Dendritic cell treated with granulocyte-macrophage colony-stimulating factor and Interleukin-4, amounts not matched to agents 40 ng/mL and 50 ng/mL, for 4 days (primary cell): Measurements from ENCODE around the gene SAMD13.
A peak's percentile ranks its signal among the peaks of the same experiment; 100 is the strongest.
"Not testable (repeated sequence)": the region's sequence is repeated elsewhere in the genome, so short reads cannot be mapped to it uniquely, and the experiment has no call there.

Experiments
- H3K27ac Mint-ChIP-seq: one replicate; pipeline ENCODE4 v1.8.0; 2022; ENCODE audit warnings: mild to moderate bottlenecking, mixed read lengths
- H3K27me3 Mint-ChIP-seq: one replicate; pipeline ENCODE4 v1.8.0; 2022; ENCODE audit warnings: mild to moderate bottlenecking, mixed read lengths
- H3K36me3 Mint-ChIP-seq: one replicate; pipeline ENCODE4 v1.8.0; 2022; ENCODE audit warnings: low read depth, mixed read lengths
- H3K4me1 Mint-ChIP-seq: one replicate; pipeline ENCODE4 v1.8.0; 2022; ENCODE audit warnings: low read depth, mixed read lengths
- H3K4me3 Mint-ChIP-seq: one replicate; pipeline ENCODE4 v1.8.0; 2022; ENCODE audit warnings: mild to moderate bottlenecking, moderate library complexity, mixed read lengths
- H3K9me3 Mint-ChIP-seq: one replicate; pipeline ENCODE4 v1.8.0; 2022; ENCODE audit warnings: mixed read lengths
- intact Hi-C: fragments of 100-400 bp; cut with micrococcal nuclease; formaldehyde crosslinking; loops from one replicate; pipeline ENCODE4 v1.15.0; 2022

SAMD13 gene

GRCh38 chr1:84269306-84269705 lies 32.2 kb upstream of the SAMD13 start:
- Mint-ChIP-seq H3K27ac (no peak overlapping the region), H3K4me3 (no peak overlapping the region), H3K9me3 (no peaks in the 10 kb centered on the region), H3K36me3 (no peaks in the 10 kb centered on the region), H3K4me1 (peaks cover 13% of the 10 kb centered on the region), H3K27me3 (no peaks in the 10 kb centered on the region)
- intact Hi-C loops: no loop called here

- Mint-ChIP-seq H3K4me1 (peaks cover 13% of the 10 kb centered on the region), H3K36me3 (no peaks in the 10 kb centered on the region), H3K27me3 (no peaks in the 10 kb centered on the region), H3K9me3 (no peaks in the 10 kb centered on the region), H3K27ac (peak overlapping the region; percentile 52), H3K4me3 (no peak overlapping the region)
- intact Hi-C loops: loop anchor here (10.0 kb wide), 1 partner anchor 123 kb away; the partner anchor contains the start of gene DNASE2B
Measured at GRCh38 chr1:84271441-84272151, 29.9 kb upstream of the SAMD13 start.

GRCh38 chr1:84272401-84272800 lies 29.1 kb upstream of the SAMD13 start:
- Mint-ChIP-seq H3K9me3 (no peaks in the 10 kb centered on the region), H3K36me3 (no peaks in the 10 kb centered on the region), H3K4me1 (peaks cover 13% of the 10 kb centered on the region), H3K27me3 (no peaks in the 10 kb centered on the region), H3K27ac (no peak overlapping the region), H3K4me3 (no peak overlapping the region)
- intact Hi-C loops: loop anchor here (10.0 kb wide), 1 partner anchor 122 kb away; the partner anchor contains the start of gene DNASE2B

GRCh38 chr1:84277343-84278059 lies 24.0 kb upstream of the SAMD13 start:
- no peaks in the 10 kb centered on the region for H3K36me3 Mint-ChIP-seq
- intact Hi-C loops: loop anchor here (10.0 kb wide), 1 partner anchor 117 kb away; the partner anchor contains the start of gene DNASE2B

GRCh38 chr1:84278905-84279304 lies 22.6 kb upstream of the SAMD13 start:
- Mint-ChIP-seq H3K27me3 (no peaks in the 10 kb centered on the region), H3K9me3 (no peaks in the 10 kb centered on the region)
- intact Hi-C loops: loop anchor here (10.0 kb wide), 1 partner anchor 116 kb away; the partner anchor contains the start of gene DNASE2B

More at GRCh38 chr1:84277343-84278059, 24.0 kb upstream of the SAMD13 start:
- no peaks in the 10 kb centered on the region for H3K9me3 Mint-ChIP-seq
- no peak overlapping the region for H3K27ac Mint-ChIP-seq
- H3K27me3 Mint-ChIP-seq: no peaks in the 10 kb centered on the region
- H3K4me3 Mint-ChIP-seq: no peak overlapping the region
- H3K4me1 Mint-ChIP-seq: peaks cover 6% of the 10 kb centered on the region

GRCh38 chr1:84280912-84281311 lies 20.6 kb upstream of the SAMD13 start:
- Mint-ChIP-seq H3K36me3 (no peaks in the 10 kb centered on the region), H3K4me3 (no peak overlapping the region), H3K4me1 (peaks cover 17% of the 10 kb centered on the region), H3K9me3 (peaks cover 16% of the 10 kb centered on the region), H3K27ac (no peak overlapping the region), H3K27me3 (no peaks in the 10 kb centered on the region)
- intact Hi-C loops: no loop called here

More at GRCh38 chr1:84278905-84279304, 22.6 kb upstream of the SAMD13 start:
- Mint-ChIP-seq H3K36me3 (no peaks in the 10 kb centered on the region), H3K4me3 (no peak overlapping the region), H3K4me1 (peaks cover 6% of the 10 kb centered on the region), H3K27ac (no peak overlapping the region)

GRCh38 chr1:84282780-84283333 lies 18.7 kb upstream of the SAMD13 start:
- Mint-ChIP-seq H3K27ac (no peak overlapping the region), H3K36me3 (peaks cover 8% of the 10 kb centered on the region), H3K4me1 (peaks cover 17% of the 10 kb centered on the region), H3K9me3 (peaks cover 35% of the 10 kb centered on the region), H3K27me3 (no peaks in the 10 kb centered on the region), H3K4me3 (no peak overlapping the region)
- intact Hi-C loops: no loop called here

- H3K36me3 Mint-ChIP-seq: peaks cover 10% of the 10 kb centered on the region
- peaks cover 38% of the 10 kb centered on the region for H3K9me3 Mint-ChIP-seq
- no peak overlapping the region for H3K27ac Mint-ChIP-seq
- intact Hi-C loops: no loop called here
- peaks cover 17% of the 10 kb centered on the region for H3K4me1 Mint-ChIP-seq
- no peak overlapping the region for H3K4me3 Mint-ChIP-seq
- no peaks in the 10 kb centered on the region for H3K27me3 Mint-ChIP-seq
Measured at GRCh38 chr1:84283381-84283780, 18.1 kb upstream of the SAMD13 start.

GRCh38 chr1:84286071-84286470 lies 15.4 kb upstream of the SAMD13 start:
- H3K4me3 Mint-ChIP-seq: no peak overlapping the region
- no peaks in the 10 kb centered on the region for H3K27me3 Mint-ChIP-seq
- peaks cover 12% of the 10 kb centered on the region for H3K4me1 Mint-ChIP-seq
- intact Hi-C loops: no loop called here
- no peak overlapping the region for H3K27ac Mint-ChIP-seq
- peaks cover 10% of the 10 kb centered on the region for H3K36me3 Mint-ChIP-seq
- H3K9me3 Mint-ChIP-seq: peaks cover 54% of the 10 kb centered on the region

- H3K27me3 Mint-ChIP-seq, intact Hi-C loops, H3K4me3 Mint-ChIP-seq, H3K27ac Mint-ChIP-seq: not testable (repeated sequence)
- peaks cover 10% of the 10 kb centered on the region for H3K36me3 Mint-ChIP-seq
- H3K9me3 Mint-ChIP-seq: peaks cover 64% of the 10 kb centered on the region
- H3K4me1 Mint-ChIP-seq: peaks cover 12% of the 10 kb centered on the region
Measured at GRCh38 chr1:84287389-84287788, 14.1 kb upstream of the SAMD13 start.

- no peak overlapping the region for H3K27ac Mint-ChIP-seq
- peaks cover 12% of the 10 kb centered on the region for H3K4me1 Mint-ChIP-seq
- H3K27me3 Mint-ChIP-seq: no peaks in the 10 kb centered on the region
- H3K36me3 Mint-ChIP-seq: peaks cover 13% of the 10 kb centered on the region
- H3K4me3 Mint-ChIP-seq: no peak overlapping the region
- intact Hi-C loops: no loop called here
- H3K9me3 Mint-ChIP-seq: peaks cover 71% of the 10 kb centered on the region
Measured at GRCh38 chr1:84289169-84289785, 12.2 kb upstream of the SAMD13 start.

- Mint-ChIP-seq H3K36me3 (peaks cover 16% of the 10 kb centered on the region), H3K27ac (no peak overlapping the region), H3K4me1 (no peaks in the 10 kb centered on the region), H3K27me3 (no peaks in the 10 kb centered on the region), H3K4me3 (no peak overlapping the region), H3K9me3 (peaks cover 55% of the 10 kb centered on the region)
- intact Hi-C loops: loop anchor here (10.0 kb wide), 1 partner anchor 403 kb away; the partner anchor contains the start of gene SSX2IP
Measured at GRCh38 chr1:84291882-84292655, 9.4 kb upstream of the SAMD13 start.

- H3K4me3 Mint-ChIP-seq: no peak overlapping the region
- H3K27me3 Mint-ChIP-seq: no peaks in the 10 kb centered on the region
- no peak overlapping the region for H3K27ac Mint-ChIP-seq
- peaks cover 40% of the 10 kb centered on the region for H3K9me3 Mint-ChIP-seq
- no peaks in the 10 kb centered on the region for H3K4me1 Mint-ChIP-seq
- intact Hi-C loops: loop anchor here (10.0 kb wide), 1 partner anchor 401 kb away; the partner anchor contains the start of gene SSX2IP
- H3K36me3 Mint-ChIP-seq: peaks cover 10% of the 10 kb centered on the region
Measured at GRCh38 chr1:84293766-84294165, 7.7 kb upstream of the SAMD13 start.
